Stimulated activated CD8-positive, alpha-beta memory T cell treated with anti-CD3 and anti-CD28 coated beads, Interleukin-2, amount 100 ng/mL, for 1 hour (primary cell): ENCODE results near the gene ACKR3.

ENCODE experiments used
- DNase-seq, 2 donors: peaks; one replicate each; pipeline ENCODE4 v3.0.0-alpha.2; 2020; ENCODE audit warnings: low read depth in 2 of 2

Gene ACKR3

DNA sequence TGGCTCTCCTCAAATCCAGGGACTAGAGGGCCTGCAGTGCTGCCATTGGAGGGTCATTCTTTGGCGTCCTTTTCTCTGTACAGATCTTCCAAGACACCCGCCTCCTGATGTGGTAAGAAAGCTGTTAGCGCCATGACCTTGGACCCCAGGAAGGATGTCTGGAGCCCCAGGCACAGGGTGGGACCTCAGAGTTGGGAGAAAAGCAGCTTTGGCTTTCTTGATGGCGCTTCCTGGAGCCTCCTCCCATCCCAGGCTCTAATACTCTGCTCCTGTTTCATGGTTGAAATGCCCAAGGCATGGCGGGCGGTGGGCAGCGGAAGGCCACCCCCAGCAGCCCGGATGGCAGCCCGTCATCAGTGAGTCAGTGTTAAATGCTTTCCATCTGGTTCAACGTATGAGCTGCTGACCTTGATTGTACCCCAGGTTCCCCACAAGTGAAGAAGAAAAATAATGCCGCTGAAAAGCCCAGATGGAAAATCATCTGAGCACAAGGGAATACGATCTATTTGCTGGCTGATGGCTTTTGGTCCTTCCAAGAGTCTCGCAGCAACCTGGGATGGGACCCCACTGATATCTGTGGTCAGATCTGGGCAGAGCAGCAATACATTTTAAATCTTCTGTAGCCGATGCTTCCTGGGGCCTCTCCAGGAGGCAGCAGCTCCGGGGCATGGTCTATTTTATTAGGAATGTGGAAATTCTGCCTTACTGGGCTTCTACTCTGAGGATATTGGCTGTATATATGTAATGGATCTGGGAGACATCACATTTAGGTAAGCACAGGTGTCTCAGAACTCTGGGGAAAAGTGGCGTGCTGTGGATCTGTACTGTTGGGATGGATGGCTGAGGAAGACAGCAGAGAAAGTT, 15.1 kb downstream of the ACKR3 start:
- DNase-seq = no peak

- DNase-seq = no peak
Measured at GRCh38 chr2:236585966-236586365, 16.3 kb downstream of the ACKR3 start.

DNA sequence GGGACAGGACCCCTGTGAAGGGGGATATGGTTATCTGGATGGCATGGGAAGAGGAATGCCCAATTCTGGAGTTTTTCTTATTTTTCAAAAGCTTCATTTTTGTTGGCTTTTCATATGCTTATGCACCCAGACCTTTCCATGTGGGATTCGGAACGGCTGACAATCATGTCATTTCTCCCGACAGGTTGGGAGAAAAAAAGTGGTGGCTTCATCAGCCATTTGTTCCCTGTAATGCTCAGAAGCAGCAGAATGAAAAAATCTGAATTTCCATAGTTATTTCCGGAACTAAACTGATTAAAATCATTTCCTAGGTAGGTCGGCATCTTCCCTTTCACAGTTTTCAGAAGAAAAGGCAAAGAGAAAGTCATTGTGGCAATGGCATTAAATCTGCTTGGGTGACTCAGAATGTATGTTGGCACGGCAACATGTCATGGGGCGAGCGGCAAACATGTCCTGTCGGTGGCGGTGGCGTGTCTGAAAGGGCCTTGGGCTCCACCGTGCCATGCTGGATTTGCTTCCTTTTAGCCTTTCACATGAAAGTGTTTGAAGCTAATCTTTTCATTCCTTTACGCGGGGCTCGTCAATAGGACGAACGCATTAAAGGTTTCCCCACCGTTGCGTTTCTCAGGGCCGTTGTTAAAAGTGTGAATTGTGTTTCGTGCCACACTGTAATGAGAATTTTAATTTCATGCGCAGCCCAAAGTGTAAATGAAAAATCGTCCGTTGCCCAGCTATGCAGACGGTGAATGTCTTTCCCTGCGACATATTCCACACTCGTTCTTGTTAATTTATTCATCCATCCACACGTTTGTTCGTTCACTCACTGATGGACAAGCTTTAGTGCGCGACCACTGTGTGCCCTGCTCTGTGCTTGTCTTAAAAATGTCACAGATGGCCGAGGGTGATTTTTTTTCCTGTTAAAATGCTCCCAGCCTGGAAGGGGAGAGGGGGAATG, 18.5 kb downstream of the ACKR3 start:
- DNase-seq = no peak

DNA sequence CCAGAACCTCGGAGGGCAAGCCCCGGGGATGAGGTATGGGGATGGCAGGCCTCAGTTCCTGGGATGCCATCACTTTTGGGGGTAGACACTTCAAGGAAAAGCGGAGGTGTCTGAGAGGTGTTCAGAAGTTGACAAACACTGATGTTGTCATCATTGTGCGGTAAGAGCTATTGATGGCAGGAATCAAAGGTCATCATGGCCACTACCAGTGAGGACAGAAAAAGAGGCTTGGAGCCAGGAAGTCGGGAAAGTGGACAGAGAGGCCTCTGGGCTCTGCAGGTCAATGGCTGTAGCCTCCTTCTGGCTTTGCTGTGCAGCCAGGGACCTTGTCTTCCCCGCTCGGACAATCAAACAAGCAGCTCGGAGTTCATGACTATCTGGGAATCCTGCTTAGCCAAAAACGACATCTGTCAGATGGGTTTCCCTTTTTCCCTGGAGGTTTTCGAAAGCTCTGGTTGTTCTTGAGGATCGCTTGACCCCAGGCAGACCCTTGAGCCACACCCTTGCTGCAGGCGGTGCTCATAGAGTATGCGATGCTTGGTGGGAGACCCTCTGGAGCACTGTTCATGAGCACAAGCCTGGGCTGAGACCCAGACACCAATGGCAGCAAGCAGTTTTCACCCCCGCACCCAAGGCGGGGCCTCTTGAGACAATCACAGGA, 19.4 kb downstream of the ACKR3 start:
- no peak for DNase-seq

DNA sequence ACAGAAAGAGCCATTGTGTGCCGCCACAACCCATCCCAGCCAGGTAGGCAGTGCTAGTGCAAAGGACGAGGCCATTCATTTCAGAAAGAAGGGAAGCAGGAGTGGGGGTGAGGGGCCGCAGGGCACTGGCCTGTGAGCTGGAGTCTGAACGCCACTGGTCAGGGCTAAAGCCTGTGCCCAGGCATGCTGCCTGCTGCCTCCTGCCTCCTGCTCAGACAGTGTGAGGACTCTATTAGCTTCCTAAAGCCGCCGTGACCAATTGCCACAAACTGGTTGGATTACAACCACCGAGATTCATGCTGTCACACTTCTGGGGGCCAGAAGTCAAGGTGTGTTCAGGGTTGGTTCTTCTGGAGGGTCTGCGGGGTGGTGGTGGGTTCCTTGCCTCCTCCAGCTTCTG, 21.2 kb downstream of the ACKR3 start:
- DNase-seq = no peak

GRCh38 chr2:236592821-236593220, 23.2 kb downstream of the ACKR3 start:
- no peak for DNase-seq

- DNase-seq = no peak
Measured at GRCh38 chr2:236593531-236593930, 23.9 kb downstream of the ACKR3 start.

GRCh38 chr2:236593956-236594355, 24.3 kb downstream of the ACKR3 start:
- DNase-seq = no peak

DNA sequence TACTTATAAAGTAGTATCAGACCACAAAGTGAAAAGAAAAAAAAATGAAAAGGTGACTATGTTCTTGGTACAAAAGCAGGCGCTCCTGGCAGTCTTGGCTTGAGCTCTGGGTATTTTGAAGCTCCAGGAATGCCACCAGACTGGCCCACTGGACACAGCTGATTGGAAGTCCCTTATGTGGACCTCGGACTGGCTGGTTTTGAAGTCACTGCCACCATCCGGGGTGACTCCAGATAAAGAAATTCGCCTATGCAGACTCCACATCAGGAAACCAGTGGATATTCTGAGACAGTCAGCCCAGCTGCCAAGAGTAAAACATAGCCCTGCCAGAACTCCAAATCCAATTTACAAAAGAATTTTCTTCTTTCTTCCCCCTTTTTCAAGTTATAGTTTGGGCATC, 28.0 kb downstream of the ACKR3 start:
- no peak for DNase-seq

DNA sequence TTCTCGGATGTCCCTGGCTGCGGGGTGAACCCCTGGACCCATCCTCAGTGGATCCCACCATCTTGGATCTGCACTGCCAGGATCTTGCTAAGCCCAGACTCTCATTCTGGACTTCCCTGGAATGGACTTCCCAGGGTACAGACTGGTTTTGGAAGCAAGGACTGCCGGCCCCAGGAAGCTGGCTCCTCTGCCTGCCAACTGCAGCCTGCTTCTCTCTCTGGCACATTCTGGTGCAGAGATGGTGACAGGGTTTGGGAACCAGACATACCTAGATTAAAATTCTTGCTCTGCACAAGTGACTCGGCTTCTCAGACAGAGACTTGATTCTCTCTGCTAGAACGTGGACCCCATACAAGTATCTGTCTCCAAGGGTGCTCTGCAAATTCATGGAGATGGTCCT, 29.4 kb downstream of the ACKR3 start:
- no peak for DNase-seq

GRCh38 chr2:236600158-236600557, 30.5 kb downstream of the ACKR3 start:
- DNase-seq = no peak

- DNase-seq = no peak
Measured at GRCh38 chr2:236600892-236601291, 31.3 kb downstream of the ACKR3 start.

DNA sequence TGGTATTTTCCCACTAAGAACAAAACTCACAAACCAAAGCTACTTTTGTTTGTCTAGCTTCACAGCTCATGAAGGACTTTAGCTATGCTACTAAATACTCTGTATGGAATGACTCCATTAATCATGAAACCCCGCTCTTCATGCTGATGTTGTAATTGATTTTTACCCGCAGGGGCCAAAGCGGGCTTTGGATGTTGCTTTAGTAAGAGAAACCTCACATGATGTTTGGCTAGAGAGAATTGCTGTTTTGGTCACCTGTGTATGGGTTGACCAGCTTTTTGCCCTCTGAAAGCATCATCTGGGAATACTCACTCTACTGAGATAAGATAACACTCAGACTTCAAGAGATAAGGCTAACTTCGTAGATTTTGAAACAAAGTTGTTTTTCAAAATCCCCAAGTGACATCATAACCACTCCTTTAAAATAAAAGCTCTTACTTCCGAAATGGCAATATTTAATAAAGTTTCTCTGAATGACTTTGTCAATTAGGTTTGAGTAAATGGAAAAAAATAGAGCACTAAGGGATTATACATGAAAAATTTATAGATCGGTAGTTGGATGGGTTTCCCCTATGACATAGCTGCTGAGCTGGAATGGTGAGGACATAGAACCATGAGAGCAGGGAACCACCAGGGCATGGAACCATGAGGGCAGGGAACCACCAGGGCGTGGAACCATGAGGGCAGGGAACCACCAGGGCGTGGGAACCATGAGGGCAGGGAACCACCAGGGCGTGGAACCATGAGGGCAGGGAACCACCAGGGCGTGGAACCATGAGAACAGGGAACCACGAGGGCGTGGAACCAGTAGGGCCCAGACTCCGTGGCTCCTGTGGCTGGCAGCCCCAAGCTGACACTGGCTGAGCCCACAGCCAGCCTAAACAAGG, 31.9 kb downstream of the ACKR3 start:
- DNase-seq = no peak

GRCh38 chr2:236602678-236603077, 33.1 kb downstream of the ACKR3 start:
- no peak for DNase-seq

DNA sequence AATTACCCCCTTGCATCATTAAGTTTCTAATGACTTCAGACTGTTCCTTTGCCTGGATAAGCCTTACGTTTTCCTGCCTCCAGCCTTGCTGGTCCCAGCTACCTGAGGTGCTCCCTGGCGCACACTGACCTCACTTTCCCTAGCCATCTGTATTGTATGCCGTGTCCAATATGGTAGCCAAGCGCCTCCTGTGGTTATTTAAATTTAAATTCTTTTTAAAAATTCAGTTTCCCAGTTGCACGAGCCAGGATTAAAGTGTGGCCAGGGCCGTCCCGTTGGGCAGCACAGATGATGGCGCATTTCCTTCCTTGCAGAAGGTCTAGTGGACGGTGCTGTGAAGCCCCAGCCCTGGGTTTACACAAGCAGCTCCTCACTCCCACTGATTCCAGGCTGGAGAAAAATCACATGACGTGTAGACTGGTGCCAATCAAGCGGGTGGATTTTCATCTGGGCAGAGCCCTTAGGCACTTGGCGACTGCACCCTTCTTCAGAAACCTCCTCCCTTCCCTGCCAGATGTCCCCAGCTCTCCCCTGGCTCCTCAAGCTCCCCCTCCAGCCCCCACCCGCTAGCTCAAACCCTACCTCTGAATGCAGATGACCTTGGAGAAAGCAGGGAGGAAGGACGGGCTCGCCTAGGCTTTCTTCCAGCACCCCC, 33.9 kb downstream of the ACKR3 start:
- DNase-seq = no peak

DNA sequence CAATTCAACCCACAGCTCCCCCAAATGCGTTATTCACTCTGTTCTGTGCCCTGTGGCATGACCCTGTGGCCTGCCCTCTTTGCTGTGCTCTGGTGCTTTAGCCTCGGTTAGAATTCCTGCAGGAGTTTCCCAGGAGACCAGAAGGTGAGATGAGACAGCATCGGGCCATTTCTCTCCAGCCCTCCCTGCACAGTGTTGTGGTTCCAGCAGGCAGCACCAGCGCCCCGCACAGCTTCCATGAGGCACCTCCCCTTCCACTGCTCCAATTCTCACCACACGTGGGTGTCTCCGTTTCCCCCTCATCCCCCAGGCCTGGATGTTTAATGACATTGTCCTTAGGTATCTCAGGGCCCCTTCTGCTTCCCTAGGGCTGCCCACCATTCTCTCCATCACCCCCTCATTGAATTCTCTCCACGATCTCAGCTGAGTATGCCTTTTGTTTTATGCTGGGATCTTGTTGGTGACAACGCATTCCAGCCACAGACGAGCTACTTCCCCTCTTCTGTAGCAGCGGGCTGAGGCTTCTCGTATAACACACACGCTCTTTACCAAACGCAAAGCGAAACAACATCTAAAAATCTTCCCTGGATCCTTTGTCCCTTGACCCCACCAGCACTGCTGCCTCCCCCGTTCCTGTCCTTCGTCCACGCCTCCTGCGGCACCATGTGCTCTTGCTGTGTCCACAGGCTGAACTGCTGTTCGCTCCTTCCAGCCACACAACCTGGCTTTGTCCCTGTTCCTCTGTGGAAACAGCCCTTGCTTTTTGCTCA, 35.1 kb downstream of the ACKR3 start:
- no peak for DNase-seq

DNA sequence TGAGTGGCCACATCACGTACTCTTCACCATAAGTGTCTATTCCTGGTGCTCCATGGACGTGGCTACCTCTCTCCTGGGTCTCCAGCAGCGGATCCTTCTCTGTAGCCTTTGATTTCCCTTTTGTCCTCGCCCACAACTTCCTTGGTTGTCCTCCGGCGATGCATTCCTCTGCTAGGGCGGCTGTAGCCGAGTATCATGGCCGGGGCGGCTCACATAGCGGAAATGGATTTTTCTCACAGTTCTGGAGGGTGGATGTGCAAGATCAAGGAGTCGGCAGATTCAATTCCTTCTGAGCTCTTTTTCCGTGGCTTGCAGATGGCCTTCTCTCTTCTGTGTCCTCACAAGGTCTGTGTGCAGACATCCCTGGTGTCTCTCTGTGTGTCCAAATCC, 35.7 kb downstream of the ACKR3 start:
- no peak for DNase-seq

GRCh38 chr2:236606023-236606422, 36.4 kb downstream of the ACKR3 start:
- DNase-seq = no peak

GRCh38 chr2:236607471-236608187, 38.0 kb downstream of the ACKR3 start:
- DNase-seq = no peak
